EH (cell line): ENCODE results near the gene INTS4.
"Not testable (repeated sequence)": the region's sequence is repeated elsewhere in the genome, so short reads cannot be mapped to it uniquely, and the experiment has no call there.

Experiments used
- DNase-seq: peaks from one replicate; pipeline ENCODE4 v3.0.0-alpha.2; 2015; ENCODE audit warnings: low read depth

The INTS4 gene

DNA sequence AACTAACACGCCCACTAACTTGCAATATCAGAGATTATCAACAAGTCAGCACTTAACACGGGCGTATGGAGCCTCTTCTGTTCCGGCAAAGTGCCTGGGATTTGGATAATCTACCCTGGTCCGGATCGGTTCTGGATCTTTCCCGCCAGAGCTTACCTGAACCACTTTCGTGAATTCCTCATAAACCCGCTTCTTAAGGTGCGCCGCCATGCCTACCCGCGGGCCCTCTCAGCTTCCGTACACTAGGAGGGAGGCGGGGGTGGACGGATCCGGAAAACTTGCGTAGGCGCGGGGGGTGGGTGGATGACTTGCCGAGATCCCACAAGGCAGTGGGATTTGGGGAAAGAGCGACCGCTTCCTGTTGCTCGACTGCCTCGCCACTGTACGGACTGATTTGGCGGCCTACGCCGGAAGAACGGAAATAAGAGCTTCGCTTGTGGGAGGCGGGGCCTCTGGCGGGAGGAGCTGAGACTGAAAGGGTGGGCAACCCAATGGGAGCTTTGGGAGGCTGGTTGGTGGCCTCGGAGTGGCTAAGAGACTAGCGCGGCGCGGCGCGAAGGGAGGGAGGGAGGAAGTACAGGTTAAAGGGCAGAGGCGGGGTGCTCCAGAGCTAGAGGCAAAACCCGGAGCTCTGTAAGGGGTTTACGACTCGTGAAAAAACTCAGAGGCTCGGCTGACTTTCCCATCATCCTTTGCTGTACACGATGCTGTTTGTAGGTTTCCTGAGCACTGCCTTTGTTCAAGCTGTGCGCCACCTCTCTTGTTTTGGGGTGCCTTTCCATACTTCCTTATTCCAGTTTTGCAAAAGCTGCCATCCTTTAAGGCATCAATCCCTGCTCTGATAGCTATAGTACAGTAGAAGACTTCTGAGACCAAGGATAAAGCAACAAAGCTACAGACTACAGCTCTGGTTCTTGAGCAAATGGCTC, at the start of gene INTS4:
Gene INTS4, minus strand, starts transcription at position 235 of the 929 bp plus-strand sequence. Its CDS starts 25 bp downstream, at position 210.
- peak; percentile 100 for DNase-seq

- no peak for DNase-seq
These were observed 47.5 kb upstream of the INTS4 start for GRCh38 chr11:78041843-78042440.

DNA sequence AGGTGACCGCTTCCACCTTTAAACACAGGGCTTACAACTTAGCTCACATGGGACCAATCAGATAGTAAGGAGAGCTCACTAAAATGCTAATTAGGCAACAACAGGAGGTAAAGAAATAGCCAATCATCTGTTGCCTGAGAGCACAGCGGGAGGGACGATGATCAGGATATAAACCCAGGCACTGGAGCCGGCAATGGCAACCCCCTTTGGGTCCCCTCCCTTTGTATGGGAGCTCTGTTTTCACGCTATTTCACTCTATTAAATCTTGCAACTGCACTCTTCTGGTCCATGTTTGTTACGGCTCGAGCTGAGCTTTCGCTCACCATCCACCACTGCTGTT, 46.9 kb upstream of the INTS4 start:
- DNase-seq, result not testable (repeated sequence)

DNA sequence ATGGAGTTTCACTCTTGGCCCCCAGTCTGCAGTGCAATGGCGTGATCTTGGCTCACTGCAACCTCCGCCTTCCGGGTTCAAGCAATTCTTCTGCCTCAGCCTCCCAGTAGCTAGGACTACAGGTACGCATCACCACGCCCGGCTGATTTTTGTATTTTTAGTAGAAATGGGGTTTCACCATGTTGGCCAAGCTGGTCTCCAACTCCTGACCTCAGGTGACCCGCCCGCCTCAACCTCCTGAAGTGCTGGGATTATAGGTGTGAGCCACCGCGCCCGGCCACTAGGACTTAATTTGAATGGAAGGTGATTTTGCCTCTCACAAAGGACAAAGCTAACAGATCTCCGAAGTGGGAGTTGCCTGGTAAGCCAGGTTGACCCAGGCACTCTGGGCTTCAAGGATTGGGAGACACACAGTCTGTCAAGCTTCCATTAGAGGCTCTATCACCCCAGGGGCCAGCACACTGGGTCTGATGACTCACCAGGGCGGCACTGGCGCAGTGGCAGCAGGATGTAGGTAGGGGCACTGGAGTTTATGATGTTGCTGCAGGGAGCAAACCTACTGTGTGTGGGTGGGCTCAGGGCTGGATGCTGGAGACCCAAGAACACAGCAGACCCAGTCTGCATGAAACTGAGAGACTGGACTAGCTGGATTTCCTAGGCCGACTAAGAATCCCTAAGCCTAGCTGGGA, 46.4 kb upstream of the INTS4 start:
- peak; percentile 43 for DNase-seq

DNA sequence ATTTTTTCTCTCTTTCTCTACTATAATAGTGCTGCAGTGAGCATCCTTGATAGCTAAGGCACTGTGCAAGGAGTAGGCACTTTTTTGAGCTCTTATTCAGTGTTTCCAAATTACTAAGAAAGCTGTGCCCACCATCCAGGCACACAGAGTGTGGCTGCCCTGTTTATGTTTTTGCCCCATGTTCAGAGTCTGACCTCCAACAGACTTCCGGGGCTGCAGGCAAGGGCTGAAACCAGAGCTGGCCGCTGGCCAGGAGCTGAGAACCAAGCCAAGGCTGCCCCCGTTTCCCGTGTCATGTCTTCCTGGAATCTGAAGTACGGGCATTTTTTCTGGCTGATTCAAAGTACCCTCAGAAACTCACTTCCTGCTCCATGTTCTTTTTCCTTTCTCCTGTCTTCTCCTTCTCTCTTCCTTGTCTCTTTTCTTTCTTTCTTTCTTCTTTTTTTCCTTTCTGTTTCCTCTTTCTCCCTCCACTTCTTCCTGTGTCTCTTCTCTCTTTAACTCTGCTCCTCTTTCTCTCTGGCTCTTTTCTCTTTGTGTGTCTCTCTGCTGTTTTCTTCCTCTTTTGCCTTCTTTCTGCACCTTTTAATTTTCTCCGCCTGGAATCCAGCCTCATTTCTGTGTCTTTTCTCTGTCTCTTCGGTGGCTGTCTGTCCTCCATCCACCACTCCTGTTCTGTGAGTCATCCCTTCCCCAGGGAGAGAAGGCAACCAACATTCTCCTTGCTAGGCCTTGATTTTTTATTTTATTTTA, 45.6 kb upstream of the INTS4 start:
- peak; percentile 95 for DNase-seq

- peak; percentile 24 for DNase-seq
These were observed 45.0 kb upstream of the INTS4 start for GRCh38 chr11:78039391-78039918.

- peak; percentile 27 for DNase-seq
These were observed 44.3 kb upstream of the INTS4 start for GRCh38 chr11:78038697-78039313.

DNA sequence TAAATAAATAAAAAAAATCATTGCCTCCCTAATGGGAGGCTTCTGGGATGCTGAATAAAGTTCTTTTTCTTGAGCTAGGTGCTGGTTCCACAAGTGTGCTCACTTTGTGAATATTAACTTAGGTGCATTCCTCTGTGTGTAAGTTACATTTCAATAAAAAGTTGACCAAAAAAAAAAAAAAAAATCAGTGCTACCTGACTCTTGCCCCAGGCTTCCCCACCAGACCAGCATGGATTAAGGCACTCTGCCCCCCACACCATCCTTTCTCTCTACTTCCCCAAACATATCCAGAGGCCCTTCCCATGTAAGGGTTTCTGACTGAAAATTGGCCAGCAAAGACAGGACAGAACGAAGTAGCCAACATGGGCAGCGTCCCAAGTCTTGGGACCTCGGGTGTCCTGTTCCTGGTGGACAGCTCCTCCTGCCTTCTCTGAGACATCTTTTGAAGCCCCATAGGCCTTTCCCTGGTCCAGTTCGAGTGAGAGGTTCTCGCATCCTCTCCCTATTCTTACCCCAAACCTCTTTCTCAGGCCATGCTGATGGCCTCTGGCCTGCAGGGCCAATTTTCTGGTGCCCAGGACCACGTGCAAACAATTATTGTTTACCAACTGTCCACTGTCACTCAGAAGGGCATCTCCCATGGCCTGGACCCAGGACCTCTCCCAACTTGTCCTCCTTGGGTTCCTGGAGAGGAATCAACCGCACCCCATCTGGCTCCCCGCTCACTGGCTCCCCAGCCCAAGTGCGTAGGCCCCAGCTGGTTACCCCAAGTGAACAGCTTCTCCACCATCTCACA, 43.6 kb upstream of the INTS4 start:
- no peak for DNase-seq

- peak; percentile 24 for DNase-seq
These were observed 42.6 kb upstream of the INTS4 start for GRCh38 chr11:78037056-78037455.

GRCh38 chr11:78036313-78036712, 41.8 kb upstream of the INTS4 start:
- DNase-seq, result no peak

GRCh38 chr11:78034623-78035022, 40.2 kb upstream of the INTS4 start:
- DNase-seq, result no peak

DNA sequence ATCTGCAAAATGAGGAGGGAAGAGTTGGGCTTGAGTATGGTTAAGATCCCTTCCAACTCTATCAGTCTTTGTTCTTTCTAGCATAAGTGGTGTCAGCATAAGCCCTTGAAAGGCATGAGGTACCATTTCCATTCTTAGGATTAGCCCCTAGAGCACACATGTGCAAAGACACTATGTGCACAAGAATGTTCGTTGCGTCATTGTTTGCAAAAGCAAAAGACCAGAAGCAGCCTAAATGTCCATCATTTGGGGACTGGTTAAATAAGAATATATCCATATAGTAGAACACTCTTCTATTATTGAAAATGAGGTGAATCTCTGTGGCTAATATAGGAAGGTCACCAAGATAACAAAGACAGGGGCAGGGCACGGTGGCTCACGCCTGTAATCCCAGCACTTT, 38.6 kb upstream of the INTS4 start:
- DNase-seq, result no peak

DNA sequence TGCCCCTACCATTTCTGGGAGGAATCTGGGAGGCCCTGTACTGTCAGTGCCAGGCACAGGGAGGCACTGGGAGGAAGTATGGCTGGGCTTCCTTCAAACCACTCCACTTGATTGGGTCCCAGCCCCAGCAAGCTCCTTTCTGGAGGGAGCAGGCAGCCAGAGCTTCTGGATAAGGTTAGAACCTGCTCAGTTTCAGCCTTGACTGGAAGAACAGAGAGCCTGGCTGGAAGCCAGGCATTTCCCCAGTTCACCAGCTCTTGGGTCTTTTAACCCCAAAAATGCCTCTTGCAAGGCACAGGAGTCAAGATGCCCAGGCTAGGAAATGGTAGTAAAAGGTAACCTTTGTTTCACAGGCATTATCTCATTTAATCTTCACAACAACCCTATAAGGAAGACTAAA, 37.6 kb upstream of the INTS4 start:
- no peak for DNase-seq

DNA sequence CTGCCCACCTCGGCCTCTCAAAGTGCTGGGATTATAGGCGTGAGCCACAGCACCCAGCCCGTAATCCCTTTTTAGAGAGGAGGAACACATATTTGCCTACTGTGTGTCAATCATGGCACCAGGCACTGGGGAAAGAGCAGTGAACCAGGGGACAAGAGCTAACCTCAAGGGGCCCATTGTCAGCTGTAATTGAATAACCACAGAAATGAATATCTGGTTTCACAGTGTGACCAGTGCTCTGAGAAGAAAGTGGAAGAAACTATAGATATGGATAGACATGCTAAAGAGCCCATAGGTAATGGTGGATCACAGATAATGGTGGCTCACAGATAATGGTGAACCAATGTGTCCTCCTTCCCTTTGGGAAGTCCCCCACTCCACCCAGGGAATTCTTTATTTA, 37.2 kb upstream of the INTS4 start:
- DNase-seq, result no peak

- DNase-seq, result peak; percentile 58
These were observed 36.2 kb upstream of the INTS4 start for GRCh38 chr11:78030429-78031325.

GRCh38 chr11:78028423-78028822, 34.0 kb upstream of the INTS4 start:
- DNase-seq, result peak; percentile 66

DNA sequence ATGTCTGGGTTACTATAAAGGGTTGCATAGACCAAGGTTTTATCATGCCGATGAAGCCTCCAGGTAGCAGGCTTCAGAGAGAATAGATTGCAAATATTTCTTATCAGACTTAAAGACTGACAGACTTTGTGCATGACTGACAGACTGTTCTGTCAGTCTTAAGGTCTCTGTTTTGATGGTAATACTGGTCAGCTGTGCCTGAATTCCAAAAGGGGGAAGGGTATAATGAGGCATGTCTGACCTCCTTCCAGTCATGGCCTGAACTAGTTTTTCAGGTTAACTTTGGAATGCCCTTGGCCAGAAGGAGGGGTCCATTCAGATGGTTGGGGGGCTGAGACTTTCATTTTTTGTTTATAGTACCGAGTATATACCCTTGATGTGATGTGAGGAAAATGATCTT, 33.3 kb upstream of the INTS4 start:
- DNase-seq, result no peak

- no peak for DNase-seq
These were observed 30.9 kb upstream of the INTS4 start for GRCh38 chr11:78025378-78025777.

DNA sequence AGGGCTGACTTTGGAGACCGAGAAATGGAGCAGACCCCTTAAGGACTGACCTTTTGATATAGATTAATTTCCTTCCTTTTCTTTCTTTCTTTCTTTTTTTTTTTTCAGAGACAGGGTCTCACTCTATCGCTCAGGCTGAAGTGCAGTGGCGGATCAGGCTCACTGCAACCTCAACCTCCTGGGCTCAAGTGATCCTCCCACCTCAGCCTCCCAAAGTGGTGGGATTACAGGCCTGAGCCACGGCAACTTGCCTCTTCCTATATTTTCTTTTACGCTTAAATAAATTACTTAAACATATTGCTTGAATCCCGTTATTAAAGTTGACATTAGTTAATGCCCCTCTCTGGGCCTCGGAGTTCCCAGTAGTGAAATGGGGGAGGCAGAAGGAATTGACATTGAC, 29.0 kb upstream of the INTS4 start:
- no peak for DNase-seq
